Caco-2 (cell line): ENCODE measurements around the gene CMKLR1. TPM values are rescaled to one million over a fixed set of nuclear protein-coding genes. Genes with fewer than 3 reads are reported as not detected.

Experiments used
- BruUV-seq: library from RNA; stranded (reverse); fragments of 400-500 nt; replicated peaks from 2 replicates; lab custom pipeline; 2021; lab: Mats Ljungman, UMichigan
- CTCF ChIA-PET: fragments of 300-600 bp; sonication (Branson Sonifier 250); formaldehyde crosslinking; loops from one replicate; lab custom pipeline; 2022; ENCODE audit warnings: antibody characterized with exemption; lab: Charles Lee
- POLR2A ChIA-PET: fragments of 300-600 bp; sonication (Branson Sonifier 250); formaldehyde crosslinking; loops from one replicate; lab custom pipeline; 2022; ENCODE audit warnings: antibody characterized with exemption; lab: Charles Lee
- DNase-seq, 2 experiments: peaks; one replicate each; pipeline versions ENCODE4 v3.0.0 to v3.0.0-alpha.2; 2020 to 2022
- H3K27me3 ChIP-seq: replicated peaks from 2 replicates; pipeline ENCODE4 v1.6.0; 2011; ENCODE audit warnings: low read length; ENCODE audit not compliant: control insufficient read depth, insufficient read depth
- H3K36me3 ChIP-seq: 2 replicates; pipeline ENCODE4 v1.5.1; 2011; ENCODE audit warnings: low read length; ENCODE audit not compliant: control insufficient read depth, insufficient read depth
- H3K4me1 ChIP-seq: fragments of 250-450 bp; sonication (Bioruptor Pico); 2 replicates; pipeline ENCODE4 v1.5.1; 2020; ENCODE audit warnings: mild to moderate bottlenecking
- H3K4me3 ChIP-seq: 2 replicates; pipeline ENCODE4 v1.5.1; 2011; ENCODE audit warnings: low read depth, mild to moderate bottlenecking, control low read depth, low read length
- H3K9me3 ChIP-seq: fragments of 250-450 bp; sonication (Bioruptor Pico); 2 replicates; pipeline ENCODE4 v1.5.1; 2020; ENCODE audit warnings: mild to moderate bottlenecking, moderate library complexity
- H3K27ac Mint-ChIP-seq: one replicate; pipeline ENCODE4 v1.8.0; 2022; ENCODE audit warnings: mixed read lengths; ENCODE audit not compliant: unreplicated experiment
- H3K27me3 Mint-ChIP-seq: one replicate; pipeline ENCODE4 v1.8.0; 2022; ENCODE audit warnings: mixed read lengths; ENCODE audit not compliant: insufficient read depth, unreplicated experiment
- H3K36me3 Mint-ChIP-seq: one replicate; pipeline ENCODE4 v1.8.0; 2022; ENCODE audit warnings: mild to moderate bottlenecking, mixed read lengths; ENCODE audit not compliant: insufficient read depth, unreplicated experiment
- H3K4me1 Mint-ChIP-seq: one replicate; pipeline ENCODE4 v1.8.0; 2022; ENCODE audit warnings: low read depth, mixed read lengths; ENCODE audit not compliant: unreplicated experiment
- H3K4me3 Mint-ChIP-seq: one replicate; pipeline ENCODE4 v1.8.0; 2022; ENCODE audit warnings: mild to moderate bottlenecking, moderate library complexity, mixed read lengths; ENCODE audit not compliant: unreplicated experiment
- H3K9me3 Mint-ChIP-seq: one replicate; pipeline ENCODE4 v1.8.0; 2022; ENCODE audit warnings: mixed read lengths; ENCODE audit not compliant: unreplicated experiment
- intact Hi-C: fragments of 100-400 bp; cut with micrococcal nuclease; formaldehyde crosslinking; loops from one replicate; pipeline ENCODE4 v1.10.0; 2022; ENCODE audit not compliant: unreplicated experiment
- total RNA-seq: library from RNA; stranded (reverse); gene quantifications from 2 replicates; pipeline ENCODE4 v1.2.3, GENCODE V29; 2022
- TF ChIP-seq, protein P1 (sequence below), 2 experiments: fragments of 200-600 bp in 1 of 2; IDR thresholded peaks; 1 replicate in 1 of 2; 2 replicates in 1 of 2; pipeline versions ENCODE4 v1.5.1 to v1.8.0; 2011 to 2022; ENCODE audit warnings: antibody characterized with exemption in 1 of 2, control low read depth in 1 of 2, inconsistent platforms in 1 of 2, low read depth in 1 of 2, low read length in 1 of 2, mild to moderate bottlenecking in 1 of 2, moderate library complexity in 1 of 2; ENCODE audit not compliant: insufficient read depth in 1 of 2, severe bottlenecking in 1 of 2, unreplicated experiment in 1 of 2

Gene CMKLR1
- total RNA-seq, 1 experiment from 2014 or later: not detected

DNA sequence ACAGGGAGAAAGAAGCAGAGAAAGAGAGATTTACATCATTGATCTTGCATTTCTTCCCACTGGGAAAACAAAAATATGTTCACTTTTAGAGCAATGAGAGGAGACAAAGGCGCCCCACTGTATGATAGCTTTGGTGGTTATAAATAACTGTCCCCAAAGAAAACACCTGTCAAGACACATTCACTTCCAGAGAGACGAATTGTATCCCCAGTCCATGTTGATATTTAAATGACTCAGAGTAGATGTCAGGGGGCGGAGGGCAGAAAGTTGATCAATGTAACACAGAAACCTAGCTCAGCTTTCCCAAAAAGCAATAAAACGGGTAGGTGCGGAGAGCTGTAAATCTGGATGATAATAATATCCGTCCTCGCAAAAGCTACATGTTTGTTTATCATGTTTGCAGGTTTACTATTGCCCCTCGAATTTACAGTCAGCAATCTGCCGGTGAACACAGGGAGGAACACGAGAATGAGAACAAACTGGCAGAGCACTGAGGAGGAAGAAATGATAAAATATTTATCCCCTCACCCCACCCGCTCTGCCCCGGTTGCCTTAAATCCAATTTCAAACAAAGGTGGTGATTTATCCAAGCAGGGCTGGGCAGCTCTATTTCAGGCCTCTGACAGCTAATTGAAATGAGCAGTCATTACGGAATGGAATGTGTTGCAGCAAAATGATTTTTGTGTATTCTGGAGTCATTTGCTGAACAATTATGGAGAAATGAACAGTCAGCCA lies 84.4 kb downstream of the CMKLR1 start:
- Histone ChIP-seq H3K4me3 (no peak overlapping the region), H3K4me1 (no peaks in the 10 kb centered on the region), H3K27me3 (no peaks in the 10 kb centered on the region; the same call in 1 of the 2 replicates), H3K9me3 (no peaks in the 10 kb centered on the region; the same call in 1 of the 2 replicates), H3K36me3 (no peaks in the 10 kb centered on the region)
- Mint-ChIP-seq H3K27ac (no peak overlapping the region), H3K4me1 (peaks cover 10% of the 10 kb centered on the region), H3K9me3 (no peaks in the 10 kb centered on the region), H3K27me3 (peaks cover 27% of the 10 kb centered on the region), H3K4me3 (no peak overlapping the region), H3K36me3 (no peaks in the 10 kb centered on the region)
- BruUV-seq: no TSS peak
- no peak for DNase-seq
- ChIA-PET CTCF (no interaction called here), POLR2A (no interaction called here)
- TF ChIP-seq, protein P1, sequence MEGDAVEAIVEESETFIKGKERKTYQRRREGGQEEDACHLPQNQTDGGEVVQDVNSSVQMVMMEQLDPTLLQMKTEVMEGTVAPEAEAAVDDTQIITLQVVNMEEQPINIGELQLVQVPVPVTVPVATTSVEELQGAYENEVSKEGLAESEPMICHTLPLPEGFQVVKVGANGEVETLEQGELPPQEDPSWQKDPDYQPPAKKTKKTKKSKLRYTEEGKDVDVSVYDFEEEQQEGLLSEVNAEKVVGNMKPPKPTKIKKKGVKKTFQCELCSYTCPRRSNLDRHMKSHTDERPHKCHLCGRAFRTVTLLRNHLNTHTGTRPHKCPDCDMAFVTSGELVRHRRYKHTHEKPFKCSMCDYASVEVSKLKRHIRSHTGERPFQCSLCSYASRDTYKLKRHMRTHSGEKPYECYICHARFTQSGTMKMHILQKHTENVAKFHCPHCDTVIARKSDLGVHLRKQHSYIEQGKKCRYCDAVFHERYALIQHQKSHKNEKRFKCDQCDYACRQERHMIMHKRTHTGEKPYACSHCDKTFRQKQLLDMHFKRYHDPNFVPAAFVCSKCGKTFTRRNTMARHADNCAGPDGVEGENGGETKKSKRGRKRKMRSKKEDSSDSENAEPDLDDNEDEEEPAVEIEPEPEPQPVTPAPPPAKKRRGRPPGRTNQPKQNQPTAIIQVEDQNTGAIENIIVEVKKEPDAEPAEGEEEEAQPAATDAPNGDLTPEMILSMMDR (IDR thresholded peaks at IDR 0.05; ENCODE audit: insufficient read depth in 1 of 2, low read depth in 1 of 2, low read length in 1 of 2, severe bottlenecking in 1 of 2, unreplicated experiment in 1 of 2): no peak
- intact Hi-C loops: no loop called here

DNA sequence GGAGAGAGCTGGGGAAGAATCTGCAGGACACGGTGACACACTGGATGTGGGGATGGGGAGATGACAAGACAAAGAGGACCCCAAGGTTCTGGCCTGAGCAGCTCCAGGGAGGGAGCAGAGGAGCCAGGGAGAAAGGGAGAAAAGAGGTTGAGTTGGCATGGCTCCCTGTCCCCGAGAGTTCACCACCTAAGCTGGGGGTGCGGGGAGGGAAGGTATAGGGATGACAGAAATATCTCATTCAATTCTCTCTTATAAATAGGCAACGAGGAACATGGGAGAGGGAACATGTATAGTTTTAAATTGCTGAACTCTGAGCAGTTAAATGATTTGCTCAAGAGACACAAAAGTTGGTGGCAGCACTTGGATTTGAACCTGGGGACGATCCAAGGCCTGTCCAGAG lies 85.1 kb downstream of the CMKLR1 start:
- TF ChIP-seq, protein P1 (IDR thresholded peaks at IDR 0.05; ENCODE audit: insufficient read depth in 1 of 2, low read depth in 1 of 2, low read length in 1 of 2, severe bottlenecking in 1 of 2, unreplicated experiment in 1 of 2): no peak
- Mint-ChIP-seq H3K9me3 (no peaks in the 10 kb centered on the region), H3K27me3 (peaks cover 32% of the 10 kb centered on the region), H3K36me3 (no peaks in the 10 kb centered on the region), H3K4me1 (peaks cover 10% of the 10 kb centered on the region), H3K4me3 (no peak overlapping the region), H3K27ac (no peak overlapping the region)
- H3K4me1 ChIP-seq: no peaks in the 10 kb centered on the region
- CTCF ChIA-PET: no interaction called here
- no peaks in the 10 kb centered on the region; the same call in 1 of the 2 replicates for H3K27me3 ChIP-seq
- BruUV-seq: no TSS peak
- DNase-seq: no peak
- POLR2A ChIA-PET: no interaction called here
- H3K9me3 ChIP-seq: no peaks in the 10 kb centered on the region
- intact Hi-C loops: no loop called here
- H3K4me3 ChIP-seq: no peak overlapping the region
- H3K36me3 ChIP-seq: no peaks in the 10 kb centered on the region

GRCh38 chr12:108253540-108253939 lies 85.6 kb downstream of the CMKLR1 start:
- Histone ChIP-seq H3K4me3 (no peak overlapping the region), H3K4me1 (no peaks in the 10 kb centered on the region), H3K9me3 (no peaks in the 10 kb centered on the region), H3K27me3 (no peaks in the 10 kb centered on the region; the same call in 1 of the 2 replicates), H3K36me3 (no peaks in the 10 kb centered on the region)
- H3K4me3 Mint-ChIP-seq: no peak overlapping the region
- H3K9me3 Mint-ChIP-seq: no peaks in the 10 kb centered on the region
- peaks cover 32% of the 10 kb centered on the region for H3K27me3 Mint-ChIP-seq
- peaks cover 10% of the 10 kb centered on the region for H3K4me1 Mint-ChIP-seq
- POLR2A ChIA-PET: no interaction called here
- no TSS peak for BruUV-seq
- H3K36me3 Mint-ChIP-seq: no peaks in the 10 kb centered on the region
- no peak for DNase-seq
- TF ChIP-seq, protein P1 (IDR thresholded peaks at IDR 0.05; ENCODE audit: insufficient read depth in 1 of 2, low read depth in 1 of 2, low read length in 1 of 2, severe bottlenecking in 1 of 2, unreplicated experiment in 1 of 2): no peak
- no peak overlapping the region for H3K27ac Mint-ChIP-seq
- CTCF ChIA-PET: no interaction called here
- intact Hi-C loops: no loop called here
